ENCODE results near the gene UBE2U.
A peak's percentile ranks its signal among the peaks of the same experiment; 100 is the strongest.

DNA sequence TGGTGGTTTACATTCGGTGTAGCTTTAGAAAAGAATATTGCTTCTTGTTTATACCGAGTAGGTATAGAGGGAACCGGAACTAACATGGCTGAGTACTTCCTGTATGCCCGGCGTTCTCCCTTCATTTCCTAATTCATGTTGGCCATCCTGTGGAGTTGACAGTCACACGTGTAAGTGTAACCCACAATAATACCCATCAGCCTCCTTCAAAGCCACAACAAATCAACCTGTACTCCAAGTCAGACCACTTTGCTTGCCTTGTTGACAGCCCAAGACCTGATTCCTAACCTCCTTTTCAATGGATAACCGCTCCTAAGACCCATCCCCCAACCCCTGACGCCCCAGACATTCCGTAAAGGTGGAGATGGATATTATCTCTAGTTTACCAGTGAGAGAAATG, 42.1 kb downstream of the UBE2U start:
- TF ChIP-seq JUN (CRISPR knock-in tag; IDR thresholded peaks at IDR 0.05) (no peak), FOXK1 (CRISPR knock-in tag; IDR thresholded peaks at IDR 0.05) (peak; percentile 21; the same call in 1 of the 2 replicates), SP1 (CRISPR knock-in tag; conservative IDR thresholded peaks at IDR 0.05) (no peak), ZNF232 (CRISPR knock-in tag; IDR thresholded peaks at IDR 0.05) (no peak), ZNF121 (CRISPR knock-in tag; IDR thresholded peaks at IDR 0.05) (no peak), TEAD1 (CRISPR knock-in tag; IDR thresholded peaks at IDR 0.05) (no peak), ZNF416 (CRISPR knock-in tag; IDR thresholded peaks at IDR 0.05) (no peak)
- TF ChIP-seq, protein P1, sequence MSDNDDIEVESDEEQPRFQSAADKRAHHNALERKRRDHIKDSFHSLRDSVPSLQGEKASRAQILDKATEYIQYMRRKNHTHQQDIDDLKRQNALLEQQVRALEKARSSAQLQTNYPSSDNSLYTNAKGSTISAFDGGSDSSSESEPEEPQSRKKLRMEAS (CRISPR knock-in tag; IDR thresholded peaks at IDR 0.05), result no peak
- TF ChIP-seq, protein P2, sequence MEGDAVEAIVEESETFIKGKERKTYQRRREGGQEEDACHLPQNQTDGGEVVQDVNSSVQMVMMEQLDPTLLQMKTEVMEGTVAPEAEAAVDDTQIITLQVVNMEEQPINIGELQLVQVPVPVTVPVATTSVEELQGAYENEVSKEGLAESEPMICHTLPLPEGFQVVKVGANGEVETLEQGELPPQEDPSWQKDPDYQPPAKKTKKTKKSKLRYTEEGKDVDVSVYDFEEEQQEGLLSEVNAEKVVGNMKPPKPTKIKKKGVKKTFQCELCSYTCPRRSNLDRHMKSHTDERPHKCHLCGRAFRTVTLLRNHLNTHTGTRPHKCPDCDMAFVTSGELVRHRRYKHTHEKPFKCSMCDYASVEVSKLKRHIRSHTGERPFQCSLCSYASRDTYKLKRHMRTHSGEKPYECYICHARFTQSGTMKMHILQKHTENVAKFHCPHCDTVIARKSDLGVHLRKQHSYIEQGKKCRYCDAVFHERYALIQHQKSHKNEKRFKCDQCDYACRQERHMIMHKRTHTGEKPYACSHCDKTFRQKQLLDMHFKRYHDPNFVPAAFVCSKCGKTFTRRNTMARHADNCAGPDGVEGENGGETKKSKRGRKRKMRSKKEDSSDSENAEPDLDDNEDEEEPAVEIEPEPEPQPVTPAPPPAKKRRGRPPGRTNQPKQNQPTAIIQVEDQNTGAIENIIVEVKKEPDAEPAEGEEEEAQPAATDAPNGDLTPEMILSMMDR (IDR thresholded peaks at IDR 0.05), result no peak
- TF ChIP-seq, protein P3, sequence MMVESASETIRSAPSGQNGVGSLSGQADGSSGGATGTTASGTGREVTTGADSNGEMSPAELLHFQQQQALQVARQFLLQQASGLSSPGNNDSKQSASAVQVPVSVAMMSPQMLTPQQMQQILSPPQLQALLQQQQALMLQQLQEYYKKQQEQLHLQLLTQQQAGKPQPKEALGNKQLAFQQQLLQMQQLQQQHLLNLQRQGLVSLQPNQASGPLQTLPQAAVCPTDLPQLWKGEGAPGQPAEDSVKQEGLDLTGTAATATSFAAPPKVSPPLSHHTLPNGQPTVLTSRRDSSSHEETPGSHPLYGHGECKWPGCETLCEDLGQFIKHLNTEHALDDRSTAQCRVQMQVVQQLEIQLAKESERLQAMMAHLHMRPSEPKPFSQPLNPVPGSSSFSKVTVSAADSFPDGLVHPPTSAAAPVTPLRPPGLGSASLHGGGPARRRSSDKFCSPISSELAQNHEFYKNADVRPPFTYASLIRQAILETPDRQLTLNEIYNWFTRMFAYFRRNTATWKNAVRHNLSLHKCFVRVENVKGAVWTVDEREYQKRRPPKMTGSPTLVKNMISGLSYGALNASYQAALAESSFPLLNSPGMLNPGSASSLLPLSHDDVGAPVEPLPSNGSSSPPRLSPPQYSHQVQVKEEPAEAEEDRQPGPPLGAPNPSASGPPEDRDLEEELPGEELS (CRISPR knock-in tag; IDR thresholded peaks at IDR 0.05), result no peak
- TF ChIP-seq, protein P4, sequence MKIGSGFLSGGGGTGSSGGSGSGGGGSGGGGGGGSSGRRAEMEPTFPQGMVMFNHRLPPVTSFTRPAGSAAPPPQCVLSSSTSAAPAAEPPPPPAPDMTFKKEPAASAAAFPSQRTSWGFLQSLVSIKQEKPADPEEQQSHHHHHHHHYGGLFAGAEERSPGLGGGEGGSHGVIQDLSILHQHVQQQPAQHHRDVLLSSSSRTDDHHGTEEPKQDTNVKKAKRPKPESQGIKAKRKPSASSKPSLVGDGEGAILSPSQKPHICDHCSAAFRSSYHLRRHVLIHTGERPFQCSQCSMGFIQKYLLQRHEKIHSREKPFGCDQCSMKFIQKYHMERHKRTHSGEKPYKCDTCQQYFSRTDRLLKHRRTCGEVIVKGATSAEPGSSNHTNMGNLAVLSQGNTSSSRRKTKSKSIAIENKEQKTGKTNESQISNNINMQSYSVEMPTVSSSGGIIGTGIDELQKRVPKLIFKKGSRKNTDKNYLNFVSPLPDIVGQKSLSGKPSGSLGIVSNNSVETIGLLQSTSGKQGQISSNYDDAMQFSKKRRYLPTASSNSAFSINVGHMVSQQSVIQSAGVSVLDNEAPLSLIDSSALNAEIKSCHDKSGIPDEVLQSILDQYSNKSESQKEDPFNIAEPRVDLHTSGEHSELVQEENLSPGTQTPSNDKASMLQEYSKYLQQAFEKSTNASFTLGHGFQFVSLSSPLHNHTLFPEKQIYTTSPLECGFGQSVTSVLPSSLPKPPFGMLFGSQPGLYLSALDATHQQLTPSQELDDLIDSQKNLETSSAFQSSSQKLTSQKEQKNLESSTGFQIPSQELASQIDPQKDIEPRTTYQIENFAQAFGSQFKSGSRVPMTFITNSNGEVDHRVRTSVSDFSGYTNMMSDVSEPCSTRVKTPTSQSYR (CRISPR knock-in tag; IDR thresholded peaks at IDR 0.05), result no peak
